Cerebellar cortex (tissue), 1 donor: ENCODE measurements around the gene EIF2D.

Experiments
- DNase-seq: peaks from one replicate; pipeline ENCODE4 v3.0.0-alpha.2; 2015; ENCODE audit warnings: low spot score

The EIF2D gene

GRCh38 chr1:206550446-206550845 is 61.8 kb downstream of the EIF2D start:
- no peak for DNase-seq

GRCh38 chr1:206547104-206547503 is 65.2 kb downstream of the EIF2D start:
- no peak for DNase-seq

GRCh38 chr1:206545351-206545750 is 66.9 kb downstream of the EIF2D start:
- no peak for DNase-seq

- DNase-seq = peak; percentile 76
These were observed 67.6 kb downstream of the EIF2D start for GRCh38 chr1:206544562-206545257.
